Hindlimb muscle (tissue), 1 donor: ENCODE measurements around the gene ADD1. TPM values are rescaled to one million over a fixed set of nuclear protein-coding genes. Genes with fewer than 3 reads are reported as not detected.

Experiments used
- DNase-seq: peaks from one replicate; pipeline ENCODE4 v3.0.0-alpha.2; 2013
- polyA plus RNA-seq: library from polyadenylated mRNA; unstranded; fragments of 120-200 nt; gene quantifications from one replicate; pipeline ENCODE4 v1.2.1, GENCODE V29; 2013; ENCODE audit not compliant: insufficient read length

Gene ADD1
- polyA plus RNA-seq, 1 donor, result 205 TPM

DNA sequence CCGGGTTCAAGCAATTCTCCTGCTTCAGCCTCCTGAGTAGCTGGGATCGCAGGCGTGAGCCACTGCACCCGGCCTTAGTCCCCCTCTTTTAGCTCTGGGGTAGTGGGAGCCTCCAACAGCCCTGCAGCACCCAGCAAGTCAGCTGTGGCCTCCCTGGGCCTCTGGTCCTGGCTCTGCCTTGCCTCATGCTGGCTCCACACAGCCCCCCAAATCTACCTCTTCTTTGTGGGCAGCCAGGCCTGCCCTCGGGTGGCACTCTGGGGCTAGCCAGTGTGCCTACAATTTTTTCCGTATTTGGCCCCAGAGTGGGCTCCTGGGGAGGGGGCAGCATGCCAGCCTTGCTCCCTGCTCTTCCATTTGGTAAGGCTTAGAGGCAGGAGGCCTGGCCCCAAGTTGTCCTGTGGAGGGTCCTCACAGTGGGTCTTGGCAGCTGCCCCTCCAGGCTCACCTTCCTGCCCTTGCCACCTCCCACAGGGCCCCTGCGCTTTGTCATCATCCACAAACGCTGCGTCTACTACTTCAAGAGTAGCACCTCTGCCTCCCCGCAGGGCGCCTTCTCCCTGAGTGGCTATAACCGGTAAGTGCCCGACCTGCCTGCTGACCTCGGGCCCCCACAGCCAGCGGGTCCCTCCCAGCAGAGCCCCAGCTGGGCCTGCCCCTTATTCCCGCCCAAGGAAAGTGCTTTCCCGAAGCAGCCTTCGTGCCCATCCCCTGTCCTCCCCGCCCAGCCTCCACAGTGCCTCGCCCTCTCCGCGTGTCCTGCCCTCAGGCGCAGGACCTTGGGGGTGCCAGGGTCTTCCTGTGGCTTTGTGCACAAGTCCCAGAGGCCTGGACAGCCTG is 21.0 kb upstream of the ADD1 start:
- no peak for DNase-seq

DNA sequence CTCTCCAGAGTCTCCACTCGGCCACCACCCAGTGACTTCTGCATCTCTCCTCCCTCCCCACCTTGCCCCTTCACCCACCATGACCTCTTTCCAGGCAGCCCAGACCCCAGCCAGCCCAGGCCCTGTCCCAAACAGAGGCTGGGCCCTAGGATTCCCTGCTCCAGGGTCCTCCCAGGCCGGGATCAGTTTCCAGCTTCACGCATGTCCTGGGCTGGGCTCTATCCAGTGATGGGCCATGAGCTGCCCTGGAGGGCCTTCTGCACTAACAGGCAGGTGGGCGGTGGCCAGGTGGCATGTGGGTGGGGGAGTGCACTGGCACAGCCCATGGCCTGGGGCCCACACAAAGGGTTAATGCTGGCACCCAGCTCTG is 20.4 kb upstream of the ADD1 start:
- DNase-seq, result no peak

GRCh38 chr4:2823671-2824328 is 19.8 kb upstream of the ADD1 start:
- DNase-seq, result no peak

GRCh38 chr4:2824329-2824835 is 19.3 kb upstream of the ADD1 start:
- no peak for DNase-seq

DNA sequence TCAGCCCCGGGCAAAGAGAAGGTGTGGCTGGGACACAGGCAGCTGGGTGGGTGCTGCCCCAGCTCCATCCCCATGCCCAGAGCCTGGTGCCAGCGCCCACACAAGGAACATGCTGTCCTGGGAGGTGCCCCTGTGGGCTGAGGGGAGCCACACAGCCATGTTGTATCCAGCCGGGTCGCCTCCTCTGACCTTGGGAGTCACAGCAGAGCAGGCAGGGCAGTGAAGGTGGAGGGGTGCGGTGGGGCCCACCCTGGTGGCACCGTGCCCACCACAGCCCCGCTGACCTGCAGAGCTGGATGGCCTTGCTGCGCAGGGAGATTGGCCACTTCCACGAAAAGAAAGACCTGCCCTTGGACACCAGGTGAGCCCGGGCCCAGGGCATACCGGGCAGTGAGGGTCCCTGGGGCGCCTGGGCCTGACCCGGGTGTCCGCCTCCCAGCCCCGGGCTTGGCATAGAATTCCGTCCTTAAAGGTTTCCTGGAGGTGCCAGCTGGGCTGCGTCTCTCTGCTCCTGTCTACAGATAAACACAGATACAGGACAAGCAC is 18.7 kb upstream of the ADD1 start:
- no peak for DNase-seq

- no peak for DNase-seq
These were observed 17.9 kb upstream of the ADD1 start for GRCh38 chr4:2825740-2826139.

- no peak for DNase-seq
These were observed 16.4 kb upstream of the ADD1 start for GRCh38 chr4:2827071-2827873.

GRCh38 chr4:2827874-2828751 is 15.5 kb upstream of the ADD1 start:
- DNase-seq, result no peak

GRCh38 chr4:2828758-2829181 is 14.9 kb upstream of the ADD1 start:
- no peak for DNase-seq

GRCh38 chr4:2829321-2829932 is 14.2 kb upstream of the ADD1 start:
- no peak for DNase-seq

GRCh38 chr4:2829933-2830451 is 13.7 kb upstream of the ADD1 start:
- no peak for DNase-seq

DNA sequence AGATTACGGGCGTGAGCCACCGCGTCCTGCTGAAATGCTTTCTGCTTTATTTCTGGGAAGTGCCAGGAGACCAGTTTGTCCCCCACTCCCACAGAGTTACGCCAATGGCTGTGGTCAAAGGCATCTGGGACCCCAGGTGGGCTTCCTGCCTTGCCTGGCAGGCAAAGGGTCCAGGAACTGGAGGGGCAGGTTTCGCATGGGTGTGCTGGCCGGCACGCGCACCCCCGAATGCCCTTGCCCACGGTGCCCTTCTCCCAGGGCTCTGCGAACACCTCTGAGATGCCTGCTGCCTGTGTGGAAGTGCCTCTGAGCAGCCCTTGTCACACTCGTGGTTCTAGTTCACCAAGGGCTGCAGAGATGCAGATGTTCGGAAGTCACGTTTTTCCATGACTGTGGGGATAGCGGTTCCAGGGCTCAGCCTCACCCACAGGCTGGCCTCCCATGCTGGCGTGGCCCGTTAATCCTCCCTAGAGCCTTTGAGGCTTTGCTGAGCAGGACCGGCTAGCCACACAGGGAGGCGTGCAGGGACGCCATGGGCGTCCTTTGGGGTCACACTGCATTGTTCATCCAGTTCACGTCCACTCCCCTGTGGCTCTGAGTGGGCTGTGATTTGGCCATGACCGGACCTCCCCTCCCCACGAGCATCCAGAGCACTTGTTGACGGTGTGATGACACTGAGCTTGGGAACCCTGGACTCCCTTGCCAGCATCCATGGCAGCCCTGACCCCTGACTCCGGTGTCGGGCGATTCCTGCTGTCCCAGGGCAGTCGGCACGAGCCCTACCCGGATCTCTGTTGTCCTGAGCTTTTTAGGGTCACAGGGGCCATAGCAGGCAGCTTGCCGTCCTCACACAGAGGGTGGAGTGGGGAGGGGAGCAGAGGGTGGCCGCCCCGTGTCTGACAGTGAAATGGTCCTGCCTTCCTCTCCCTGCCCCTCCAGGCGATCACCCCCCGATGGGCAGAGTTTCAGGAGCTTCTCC is 12.7 kb upstream of the ADD1 start:
- DNase-seq, result no peak

DNA sequence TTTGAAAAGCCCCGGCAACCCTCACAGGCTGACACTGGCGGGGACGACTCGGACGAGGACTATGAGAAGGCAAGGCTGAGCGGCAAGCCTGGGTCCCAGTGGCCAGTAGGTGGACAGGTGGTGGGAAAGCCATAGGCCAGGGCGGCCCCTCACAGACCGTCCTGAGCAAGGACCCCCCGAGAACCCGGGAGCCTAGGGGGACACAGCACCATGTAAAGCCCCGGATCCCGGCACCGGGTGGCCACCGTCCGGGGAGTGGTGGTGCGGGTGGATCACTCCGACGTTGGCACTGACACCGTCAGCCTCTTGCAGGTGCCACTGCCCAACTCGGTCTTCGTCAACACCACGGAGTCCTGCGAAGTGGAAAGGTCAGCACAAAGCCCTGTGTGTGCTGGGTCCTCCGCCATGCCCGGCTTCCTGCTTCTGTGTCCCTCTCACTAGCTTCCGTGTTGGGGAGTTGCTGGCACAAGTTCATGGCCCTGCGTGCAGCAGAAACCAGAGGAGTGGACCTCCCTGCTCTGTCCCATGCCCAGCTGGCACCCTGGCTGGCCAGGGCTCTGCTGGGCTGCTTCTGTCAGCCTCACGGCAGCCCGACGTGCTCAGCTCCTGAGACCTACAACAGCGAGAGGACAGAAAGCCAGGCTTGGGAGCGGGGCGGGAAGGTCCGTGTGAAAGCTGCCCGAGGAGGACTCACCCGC is 11.9 kb upstream of the ADD1 start:
- no peak for DNase-seq

GRCh38 chr4:2832309-2832980 is 11.2 kb upstream of the ADD1 start:
- DNase-seq, result no peak

DNA sequence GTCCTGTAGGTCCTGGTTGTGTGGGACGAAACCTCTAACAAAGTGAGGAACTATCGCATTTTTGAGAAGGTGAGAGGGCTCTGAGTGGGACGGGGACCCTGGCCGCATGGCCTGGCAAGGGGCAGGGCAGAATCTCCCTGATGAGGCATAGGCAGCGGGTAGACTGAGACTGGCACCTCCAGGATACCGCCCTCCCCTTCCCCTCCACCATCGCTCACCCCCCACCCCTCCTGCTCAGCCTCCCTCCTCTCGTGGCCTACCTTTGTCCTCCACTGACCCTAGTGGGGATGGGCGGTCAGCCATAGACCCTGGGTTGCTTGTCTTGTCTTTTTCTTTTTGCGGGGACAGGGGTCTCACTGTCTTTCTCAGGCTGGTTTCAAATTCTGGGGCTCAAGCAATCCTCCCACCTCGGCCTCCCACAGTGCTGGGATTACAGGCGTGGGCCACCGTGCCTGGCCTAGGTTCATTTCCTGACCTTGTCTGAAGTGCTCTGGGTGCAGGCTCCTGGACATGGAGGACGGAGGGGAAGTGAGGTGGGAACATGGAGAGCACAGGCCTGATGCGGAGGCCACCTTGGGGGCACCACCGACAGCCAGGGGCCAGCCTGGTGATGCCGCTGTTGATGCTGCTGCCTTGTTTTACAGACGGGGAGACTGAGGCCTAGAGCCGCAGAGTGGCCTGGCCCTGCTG is 10.5 kb upstream of the ADD1 start:
- no peak for DNase-seq

- no peak for DNase-seq
These were observed 10.0 kb upstream of the ADD1 start for GRCh38 chr4:2833671-2834000.

DNA sequence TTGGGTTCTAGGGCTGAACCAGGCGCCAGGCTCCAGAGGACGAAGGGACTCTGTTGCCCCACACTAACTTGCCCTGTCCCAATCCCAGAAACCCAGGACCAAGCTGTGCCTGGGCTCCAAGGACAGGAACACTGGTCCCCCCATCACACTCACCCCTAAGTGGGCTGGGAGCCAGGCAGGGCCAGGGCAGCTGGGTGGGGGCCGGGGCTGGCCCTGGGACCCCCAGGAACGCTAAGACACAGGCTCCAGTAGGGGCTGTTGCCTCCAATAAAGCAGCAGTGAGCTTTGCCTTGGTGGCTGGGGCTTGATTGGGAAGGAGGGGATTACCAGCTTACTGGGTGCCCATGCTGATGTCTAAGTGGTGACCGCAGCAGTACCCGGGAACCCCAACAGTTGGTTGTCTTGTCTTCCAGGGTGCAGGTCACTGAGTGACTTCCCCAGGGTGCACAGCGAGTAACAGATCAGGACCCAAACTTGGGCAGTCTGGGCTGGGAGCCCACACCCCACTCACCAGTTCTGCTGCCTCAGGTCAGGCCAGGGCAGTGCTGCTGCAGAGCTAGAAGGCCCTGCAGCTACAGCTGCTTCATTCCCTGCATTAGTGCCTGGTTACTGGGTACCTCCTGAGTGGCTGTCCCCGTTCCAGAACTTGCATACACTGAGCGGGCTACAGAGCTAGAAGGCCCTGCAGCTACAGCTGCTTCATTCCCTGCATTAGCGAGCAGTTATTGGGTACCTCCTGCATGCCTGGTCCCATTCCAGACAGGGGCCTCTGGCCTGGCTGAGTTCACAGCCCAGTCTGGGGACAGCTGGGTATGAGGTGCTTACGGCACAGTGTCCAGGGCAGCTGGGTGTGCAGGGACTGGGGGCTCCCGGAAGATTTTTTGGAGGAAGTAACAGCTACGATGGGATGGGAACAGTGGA is 9.4 kb upstream of the ADD1 start:
- DNase-seq, result no peak
